ENCODE measurements around the gene DCHS2.
"Not testable (repeated sequence)": the region's sequence is repeated elsewhere in the genome, so short reads cannot be mapped to it uniquely, and the experiment has no call there.

DCHS2 gene

DNA sequence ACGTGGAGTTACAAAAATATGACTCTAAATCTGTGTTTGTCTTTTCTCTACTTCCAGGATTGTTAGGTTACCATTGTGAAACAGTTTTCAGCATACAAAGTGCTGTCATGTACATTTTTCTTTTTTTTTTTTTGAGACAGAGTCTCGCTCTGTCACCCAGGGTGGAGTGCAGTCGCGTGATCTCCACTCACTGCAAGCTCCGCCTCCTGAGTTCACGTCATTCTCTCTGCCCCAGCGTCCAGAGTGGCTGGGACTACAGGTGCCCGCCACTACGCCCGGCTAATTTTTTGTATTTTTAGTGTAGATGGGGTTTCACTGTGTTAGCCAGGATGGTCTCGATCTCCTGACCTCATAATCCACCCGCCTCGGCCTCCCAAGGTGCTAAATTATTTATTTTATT, 274.2 kb downstream of the DCHS2 start:
- not testable (repeated sequence) for DNase-seq (ENCODE audit: low spot score)

DNA sequence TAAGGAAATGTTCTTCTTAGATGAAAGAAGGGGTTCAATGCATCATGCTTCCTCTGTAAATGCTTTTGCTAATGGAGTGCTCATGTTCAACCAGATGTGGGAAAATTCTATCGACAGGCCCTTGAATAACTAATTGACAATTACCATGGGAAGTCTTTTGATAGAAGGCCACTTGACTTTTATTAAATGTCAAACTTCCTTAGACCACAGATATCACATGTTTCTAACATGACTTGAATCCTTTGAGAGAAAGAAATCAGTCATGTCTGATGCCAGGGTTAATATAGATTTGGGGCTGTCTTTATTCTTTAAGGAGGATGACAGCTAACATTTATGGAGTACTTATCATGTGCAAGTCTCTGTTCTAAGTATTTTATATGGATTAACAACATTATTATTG, 280.1 kb downstream of the DCHS2 start:
- DNase-seq (ENCODE audit: low spot score): no peak

DNA sequence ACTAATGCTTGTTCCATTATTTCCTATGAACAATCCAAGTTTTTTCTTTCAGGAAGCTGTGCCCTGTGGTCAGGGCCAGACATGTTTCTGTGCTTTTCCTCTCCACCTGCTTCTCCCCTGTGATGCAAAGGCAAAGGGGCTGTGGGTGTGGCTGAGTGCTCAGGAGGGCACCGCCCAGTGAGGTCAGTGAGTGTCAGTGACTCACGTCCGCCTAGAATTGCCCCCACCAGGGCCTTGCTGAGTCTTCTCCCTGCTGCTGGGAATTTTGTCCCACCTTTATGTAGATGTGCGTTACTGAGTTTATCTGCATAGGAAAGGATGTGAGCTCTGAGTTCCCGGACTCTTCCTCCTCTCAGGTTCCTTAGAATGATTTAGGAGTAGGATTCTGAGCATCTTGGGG, 283.2 kb downstream of the DCHS2 start:
- DNase-seq (ENCODE audit: low spot score): no peak

DNA sequence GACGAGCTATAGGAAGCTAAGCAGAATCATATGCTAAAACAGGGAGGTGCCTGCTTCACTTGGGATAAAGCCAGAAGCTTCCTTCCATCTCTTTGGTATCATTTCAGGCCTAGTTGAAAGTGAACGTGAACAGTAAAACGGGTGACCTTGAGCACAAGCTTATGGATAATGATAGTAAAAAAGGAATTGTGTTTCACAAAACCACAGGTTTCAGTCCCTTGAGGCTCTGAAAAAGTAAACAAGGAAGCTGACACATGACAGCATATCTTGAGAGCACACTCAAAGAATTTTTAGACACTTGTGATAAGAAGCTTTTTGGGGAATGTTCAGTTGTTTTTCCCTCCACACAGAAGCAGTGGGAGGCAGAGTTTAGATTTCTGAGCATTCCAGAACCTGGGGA, 286.1 kb downstream of the DCHS2 start:
- DNase-seq (ENCODE audit: low spot score): no peak

DNA sequence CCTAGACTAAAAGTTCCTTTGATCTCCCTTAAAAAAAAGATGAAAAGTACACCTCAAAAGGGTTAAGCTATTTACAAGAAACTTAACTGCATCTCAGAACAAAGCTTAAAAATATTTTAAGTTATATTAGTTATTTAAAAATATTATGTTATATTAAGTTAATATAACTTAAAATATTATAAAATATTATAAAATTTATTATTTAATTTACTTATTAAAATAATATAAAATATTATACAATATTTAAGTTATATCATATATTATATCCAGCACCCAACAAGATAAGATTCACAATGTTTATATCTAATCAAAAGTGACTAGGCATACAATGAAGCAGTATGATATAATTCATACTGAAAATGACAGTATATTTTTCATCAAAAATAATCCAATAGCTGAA, 296.9 kb downstream of the DCHS2 start:
- no peak for DNase-seq (ENCODE audit: low spot score)

DNA sequence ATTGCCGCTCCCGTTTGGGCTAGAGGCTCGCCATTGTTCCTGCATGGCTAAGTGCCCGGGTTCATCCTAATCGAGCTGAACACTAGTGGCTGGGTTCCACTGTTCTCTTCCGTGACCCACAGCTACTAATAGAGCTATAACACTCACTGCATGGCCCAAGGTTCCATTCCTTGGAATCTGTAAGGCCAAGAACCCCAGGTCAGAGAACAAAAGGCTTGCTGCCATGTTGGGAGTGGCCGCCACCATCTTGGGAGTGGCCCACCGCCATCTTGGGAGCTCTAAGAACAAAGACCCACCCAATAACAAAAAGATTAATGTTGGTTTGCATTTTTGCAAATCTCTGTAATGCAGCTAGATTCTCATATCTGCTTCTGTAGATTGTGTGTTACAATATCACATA, 299.0 kb downstream of the DCHS2 start:
- no peak for DNase-seq (ENCODE audit: low spot score)

DNA sequence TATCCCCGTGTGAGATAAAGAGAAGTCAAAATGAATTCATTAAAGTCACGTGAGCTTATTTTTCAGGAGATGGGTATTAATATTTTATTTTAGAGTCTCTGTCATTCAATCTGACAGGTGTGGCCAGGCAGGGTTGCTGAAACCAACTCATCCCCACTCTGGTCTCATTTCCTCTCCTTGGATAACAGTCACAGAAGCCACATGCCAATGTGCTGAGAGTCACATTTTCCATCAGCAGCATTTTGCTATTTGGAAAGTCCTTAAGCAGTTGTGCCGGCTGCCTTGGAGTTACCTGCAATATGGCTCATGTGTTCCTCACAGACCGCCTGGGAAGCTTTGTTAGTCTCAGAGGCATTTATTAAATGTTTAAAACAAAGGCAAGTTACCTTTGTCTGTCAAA, 302.3 kb downstream of the DCHS2 start:
- DNase-seq (ENCODE audit: low spot score): no peak

DNA sequence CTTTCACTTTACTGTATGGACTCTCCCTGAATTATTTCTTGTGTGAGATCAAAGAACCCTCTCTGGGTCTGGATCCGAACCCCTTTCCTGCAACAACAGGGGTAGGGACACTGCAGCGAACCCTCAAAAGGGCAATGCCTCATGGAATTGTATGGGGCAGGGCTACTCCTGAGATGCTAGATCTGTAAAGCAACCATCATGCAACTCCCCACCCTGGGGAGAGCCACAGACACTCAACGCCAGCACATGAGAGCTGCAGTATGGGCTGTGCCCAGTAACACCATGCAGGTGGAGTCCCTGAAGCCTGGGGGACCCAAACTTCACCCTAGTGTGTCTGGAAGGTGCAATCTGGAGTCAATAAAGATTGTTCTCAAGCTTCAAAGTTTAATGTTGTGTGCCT, 304.7 kb downstream of the DCHS2 start:
- no peak for DNase-seq (ENCODE audit: low spot score)

DNA sequence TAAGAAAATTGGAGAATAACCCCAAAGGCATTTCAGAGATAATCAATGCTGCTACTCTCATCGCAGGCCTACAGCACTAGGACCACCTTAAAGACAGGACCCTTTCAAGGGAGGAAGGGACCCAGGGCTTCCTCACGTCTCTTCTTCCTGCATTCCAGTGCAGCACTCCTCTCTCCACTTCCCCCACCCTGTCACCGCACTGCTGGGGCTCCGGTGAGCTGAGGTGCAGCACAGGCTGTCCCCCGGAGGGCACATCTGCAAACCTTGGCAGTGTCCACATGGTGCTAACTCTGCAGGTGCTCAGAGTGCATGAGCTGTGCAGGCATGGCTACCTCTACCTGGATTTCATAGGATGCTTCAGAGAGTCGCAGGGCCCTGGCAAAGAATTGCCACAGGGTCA, 305.6 kb downstream of the DCHS2 start:
- no peak for DNase-seq (ENCODE audit: low spot score)

DNA sequence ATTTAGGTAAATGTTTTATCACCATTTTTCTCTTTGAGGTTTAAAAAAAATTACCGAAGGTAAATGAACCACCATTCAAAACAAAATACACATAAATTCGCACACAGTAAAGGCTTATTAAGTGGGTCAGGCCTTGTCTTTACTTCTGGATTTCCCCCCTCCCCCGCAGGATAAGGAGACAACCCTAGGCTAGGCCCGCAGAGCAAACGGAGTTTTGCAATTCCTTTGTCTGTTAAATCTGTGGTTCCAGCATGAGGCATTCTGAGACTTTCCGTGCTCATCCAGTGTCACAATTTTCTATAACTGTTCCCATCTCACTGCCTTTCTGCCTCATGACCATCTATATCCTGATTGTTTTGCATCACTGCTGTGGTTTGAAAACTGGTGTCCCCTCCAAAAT, 307.4 kb downstream of the DCHS2 start:
- no peak for DNase-seq (ENCODE audit: low spot score)

DNA sequence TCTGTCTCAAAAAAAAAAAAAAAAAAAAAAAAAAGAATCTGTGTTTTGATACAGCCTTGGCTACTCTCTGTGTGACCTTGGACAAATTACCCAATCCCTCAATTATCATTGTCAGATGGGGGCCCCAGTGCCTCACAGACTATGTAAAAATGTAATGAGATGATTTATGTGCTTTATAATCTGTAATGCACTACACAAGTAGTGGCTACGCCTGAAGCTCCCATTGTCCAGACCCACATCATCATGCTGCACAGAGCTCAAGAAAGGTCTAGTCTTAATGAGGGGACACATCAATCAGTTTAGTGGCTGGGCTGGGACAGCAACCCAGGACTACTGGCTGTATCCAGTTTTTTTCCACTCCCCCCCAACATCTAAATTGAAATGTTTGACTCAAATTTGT, 308.3 kb downstream of the DCHS2 start:
- no peak for DNase-seq (ENCODE audit: low spot score)
